SK-N-MC (cell line): ENCODE data around the gene ST8SIA6.

Experiments
- DNase-seq: peaks from one replicate; pipeline ENCODE4 v3.0.0-alpha.2; 2011; ENCODE audit warnings: low read depth, low spot score
- H3K27ac ChIP-seq: fragments of 200-600 bp; sonication (generic); 2 replicates; pipeline ENCODE4 v1.5.1; 2016; ENCODE audit warnings: mixed run types
- H3K36me3 ChIP-seq: fragments of 200-600 bp; sonication (generic); 2 replicates; pipeline ENCODE4 v1.6.1; 2017; ENCODE audit warnings: antibody characterized with exemption, low read length, mixed read lengths; ENCODE audit not compliant: insufficient read depth
- H3K4me3 ChIP-seq: fragments of 200-600 bp; sonication (generic); 2 replicates; pipeline ENCODE4 v1.5.1; 2016
- H3K9ac ChIP-seq: fragments of 200-600 bp; sonication (generic); 2 replicates; pipeline ENCODE4 v1.8.0; 2017; ENCODE audit warnings: mixed run types, mixed read lengths; ENCODE audit not compliant: insufficient read length
- H3K9me3 ChIP-seq: fragments of 200-600 bp; sonication (generic); 2 replicates; pipeline ENCODE4 v1.6.1; 2017; ENCODE audit warnings: low read depth, mild to moderate bottlenecking, antibody characterized with exemption, low read length, moderate library complexity, mixed read lengths
- EZH2 ChIP-seq: fragments of 200-600 bp; sonication (generic); IDR thresholded peaks from one replicate; pipeline ENCODE4 v1.6.1; 2017; ENCODE audit warnings: antibody characterized with exemption
- FOXP2 ChIP-seq: optimal IDR thresholded peaks from 2 replicates; pipeline ENCODE3; 2011; ENCODE audit warnings: mild to moderate bottlenecking, moderate library complexity; ENCODE audit not compliant: insufficient read depth; ENCODE audit errors: extremely low read length, control extremely low read depth
- POLR2AphosphoS5 ChIP-seq: IDR thresholded peaks from 2 replicates; pipeline ENCODE4 v1.6.1; 2012; ENCODE audit warnings: mild to moderate bottlenecking, low read depth, low read length, borderline replicate concordance

ST8SIA6 gene

DNA sequence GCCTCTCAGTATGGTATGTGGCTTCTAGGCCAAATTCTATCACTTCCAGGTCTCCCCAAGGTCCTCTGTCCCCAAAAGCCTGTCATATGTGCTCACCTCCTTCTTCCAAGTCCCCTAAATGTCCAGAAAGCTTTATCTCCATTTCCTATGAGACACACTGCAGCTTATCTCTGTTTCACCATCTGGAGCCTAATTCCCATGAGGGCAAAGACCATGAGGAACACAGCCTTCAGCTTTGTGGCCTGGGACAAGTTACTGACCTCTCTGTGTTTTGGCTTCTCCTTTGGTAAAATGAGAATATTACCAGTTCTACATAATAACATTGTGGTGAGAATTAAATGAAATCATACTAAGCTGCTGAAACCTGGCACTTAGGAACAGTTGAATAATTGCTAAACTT, 19.2 kb downstream of the ST8SIA6 start:
- H3K9me3 ChIP-seq, result no peaks in the 10 kb centered on the region
- no peaks in the 10 kb centered on the region for H3K36me3 ChIP-seq
- no peak for TF ChIP-seq FOXP2
- no peak for TF ChIP-seq POLR2AphosphoS5
- no peak for TF ChIP-seq EZH2
- no peak overlapping the region for H3K27ac ChIP-seq
- DNase-seq, result no peak
- no peak overlapping the region for H3K9ac ChIP-seq
- no peak overlapping the region for H3K4me3 ChIP-seq

DNA sequence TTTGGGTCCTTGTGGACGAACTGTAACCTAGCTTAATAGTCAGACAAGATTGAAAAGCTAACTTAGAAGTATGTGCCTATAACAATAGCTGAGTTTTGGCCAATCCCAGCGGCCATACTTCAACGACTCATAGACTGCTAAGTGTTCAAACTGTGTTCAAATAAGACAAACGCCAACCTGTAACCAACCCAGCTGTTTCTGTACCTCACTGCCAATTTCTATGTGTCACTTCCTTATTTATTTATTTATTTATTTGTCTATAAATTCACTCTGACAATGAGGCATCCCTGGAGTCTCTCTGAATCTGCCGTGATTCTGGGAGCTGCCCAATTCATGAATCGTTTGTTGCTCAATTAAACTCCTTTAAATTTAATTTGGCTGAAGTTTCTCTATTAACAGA, 21.7 kb downstream of the ST8SIA6 start:
- Histone ChIP-seq H3K9me3 (no peaks in the 10 kb centered on the region), H3K9ac (no peak overlapping the region), H3K4me3 (no peak overlapping the region), H3K27ac (no peak overlapping the region), H3K36me3 (no peaks in the 10 kb centered on the region)
- no peak for DNase-seq
- no peak for TF ChIP-seq FOXP2
- no peak for TF ChIP-seq POLR2AphosphoS5
- no peak for TF ChIP-seq EZH2

DNA sequence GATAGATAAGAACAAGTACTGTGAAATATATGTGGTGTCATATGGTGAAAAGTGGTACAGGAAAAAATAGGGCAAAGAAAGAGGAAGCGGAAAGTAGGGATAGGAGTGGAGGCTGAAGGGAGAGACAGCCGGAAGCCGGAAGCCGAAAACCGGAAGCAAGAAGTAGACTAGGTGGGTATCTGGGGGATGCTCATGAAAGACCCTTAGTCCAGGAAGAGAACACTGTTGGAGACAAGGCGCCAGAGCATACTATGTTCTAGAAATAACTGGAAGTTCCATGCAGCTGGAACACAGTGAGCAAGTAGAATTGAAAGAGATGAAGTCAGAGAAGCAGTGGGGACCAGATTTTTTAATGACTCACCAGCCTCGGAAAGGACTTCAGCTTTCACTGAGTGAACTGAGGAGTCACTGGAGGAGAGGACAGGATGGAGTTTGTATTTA, 22.5 kb downstream of the ST8SIA6 start:
- TF ChIP-seq FOXP2, result no peak
- TF ChIP-seq EZH2, result no peak
- TF ChIP-seq POLR2AphosphoS5, result no peak
- H3K9ac ChIP-seq, result no peak overlapping the region
- no peaks in the 10 kb centered on the region for H3K36me3 ChIP-seq
- no peaks in the 10 kb centered on the region for H3K9me3 ChIP-seq
- H3K27ac ChIP-seq, result no peak overlapping the region
- DNase-seq, result no peak
- no peak overlapping the region for H3K4me3 ChIP-seq

GRCh38 chr10:17430647-17431355, 23.6 kb downstream of the ST8SIA6 start:
- H3K4me3 ChIP-seq, result no peak overlapping the region
- H3K27ac ChIP-seq, result no peak overlapping the region
- DNase-seq, result no peak
- H3K9ac ChIP-seq, result no peak overlapping the region
- TF ChIP-seq POLR2AphosphoS5, result no peak
- H3K9me3 ChIP-seq, result no peaks in the 10 kb centered on the region
- no peaks in the 10 kb centered on the region for H3K36me3 ChIP-seq

- TF ChIP-seq EZH2 (no peak), POLR2AphosphoS5 (no peak), FOXP2 (no peak)
- Histone ChIP-seq H3K9ac (no peak overlapping the region), H3K4me3 (no peak overlapping the region), H3K27ac (no peak overlapping the region), H3K9me3 (no peaks in the 10 kb centered on the region), H3K36me3 (no peaks in the 10 kb centered on the region)
- DNase-seq, result no peak
These were observed 24.9 kb downstream of the ST8SIA6 start for GRCh38 chr10:17429490-17429889.

DNA sequence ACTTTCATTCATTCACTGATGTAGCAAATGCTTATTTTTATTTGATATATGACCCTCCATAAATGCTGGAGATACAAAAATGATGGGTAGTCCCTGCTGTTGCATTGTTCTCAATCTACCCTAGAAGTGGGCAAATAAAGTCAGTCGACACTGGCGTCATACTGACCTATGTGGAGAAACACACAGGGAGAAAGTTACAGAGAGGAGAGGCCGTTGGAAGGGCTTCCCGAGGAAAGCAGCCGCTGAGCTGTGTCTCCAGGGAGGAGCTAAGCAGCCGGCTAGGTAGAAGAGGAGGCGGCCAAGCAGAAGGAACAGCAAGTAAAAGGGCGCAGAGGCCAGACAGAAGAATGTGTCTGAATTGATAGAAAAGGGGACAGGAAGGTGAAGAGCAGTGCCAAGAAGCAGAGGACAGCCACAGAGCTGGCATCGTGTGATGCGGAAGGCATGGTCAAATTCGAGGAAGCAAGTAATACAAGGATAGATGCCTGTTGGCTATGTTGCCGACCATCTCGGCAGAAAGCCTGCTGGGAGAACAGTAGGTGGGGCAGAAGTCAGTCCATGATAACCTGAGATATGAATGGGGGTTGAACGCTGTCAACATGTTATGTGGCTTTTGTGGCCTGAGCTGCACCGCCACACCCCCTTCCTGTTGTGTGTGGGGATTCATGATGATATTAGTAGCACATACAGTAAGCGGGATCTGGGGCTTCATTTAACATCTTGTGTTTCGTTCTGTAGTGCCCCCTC, 25.9 kb downstream of the ST8SIA6 start:
- TF ChIP-seq POLR2AphosphoS5 (no peak), FOXP2 (no peak), EZH2 (no peak)
- Histone ChIP-seq H3K9ac (no peak overlapping the region), H3K27ac (no peak overlapping the region), H3K9me3 (no peaks in the 10 kb centered on the region), H3K4me3 (no peak overlapping the region), H3K36me3 (no peaks in the 10 kb centered on the region)
- DNase-seq, result no peak

GRCh38 chr10:17427666-17428350, 26.6 kb downstream of the ST8SIA6 start:
- Histone ChIP-seq H3K9ac (no peak overlapping the region), H3K36me3 (no peaks in the 10 kb centered on the region), H3K27ac (no peak overlapping the region), H3K4me3 (no peak overlapping the region), H3K9me3 (no peaks in the 10 kb centered on the region)
- no peak for TF ChIP-seq POLR2AphosphoS5
- TF ChIP-seq FOXP2, result no peak
- TF ChIP-seq EZH2, result no peak
- no peak for DNase-seq

GRCh38 chr10:17427201-17427600, 27.2 kb downstream of the ST8SIA6 start:
- DNase-seq, result no peak
- Histone ChIP-seq H3K27ac (no peak overlapping the region), H3K9me3 (no peaks in the 10 kb centered on the region), H3K9ac (no peak overlapping the region), H3K36me3 (no peaks in the 10 kb centered on the region), H3K4me3 (no peak overlapping the region)
- no peak for TF ChIP-seq FOXP2
- no peak for TF ChIP-seq POLR2AphosphoS5
- TF ChIP-seq EZH2, result no peak
